Progenitor cell of endocrine pancreas (in vitro differentiated cells): ENCODE measurements around the gene CHEK2. TPM values are rescaled to one million over a fixed set of nuclear protein-coding genes. Genes with fewer than 3 reads are reported as not detected.
"Not testable (repeated sequence)": the region's sequence is repeated elsewhere in the genome, so short reads cannot be mapped to it uniquely, and the experiment has no call there.

Experiments used
- DNase-seq: peaks from one replicate; pipeline ENCODE4 v3.0.0; 2021; ENCODE audit warnings: low spot score; ENCODE audit not compliant: unreplicated experiment
- H3K27ac Mint-ChIP-seq: 2 replicates; pipeline ENCODE4 v1.8.0; 2021; ENCODE audit warnings: mild to moderate bottlenecking, moderate library complexity, mixed read lengths
- H3K27me3 Mint-ChIP-seq: 2 replicates; pipeline ENCODE4 v1.8.0; 2021; ENCODE audit warnings: mixed read lengths
- H3K36me3 Mint-ChIP-seq: 2 replicates; pipeline ENCODE4 v1.8.0; 2022; ENCODE audit warnings: mixed read lengths; ENCODE audit not compliant: insufficient read depth
- H3K4me1 Mint-ChIP-seq: 2 replicates; pipeline ENCODE4 v1.8.0; 2021; ENCODE audit warnings: low read depth, mixed read lengths
- H3K4me3 Mint-ChIP-seq: 2 replicates; pipeline ENCODE4 v1.8.0; 2021; ENCODE audit warnings: low read depth, mild to moderate bottlenecking, moderate library complexity, mixed read lengths
- H3K9me3 Mint-ChIP-seq: 2 replicates; pipeline ENCODE4 v1.8.0; 2021; ENCODE audit warnings: low read depth, mixed read lengths
- CTCF ChIP-seq: fragments of 200-600 bp; sonication (generic); IDR thresholded peaks from one replicate; pipeline ENCODE4 v1.5.0; 2021; ENCODE audit warnings: antibody characterized with exemption, mild to moderate bottlenecking; ENCODE audit not compliant: unreplicated experiment
- total RNA-seq: library from RNA; stranded (reverse); gene quantifications from 2 replicates; pipeline ENCODE4 v1.2.1, GENCODE V29; 2021

CHEK2 gene
- total RNA-seq, 1 donor from 2014 or later = 25.6 TPM

GRCh38 chr22:28674121-28674563, 67.5 kb downstream of the CHEK2 start:
- H3K4me3 Mint-ChIP-seq = no peak overlapping the region
- no peaks in the 10 kb centered on the region for H3K27me3 Mint-ChIP-seq
- peaks cover 10% of the 10 kb centered on the region for H3K36me3 Mint-ChIP-seq
- no peak overlapping the region for H3K27ac Mint-ChIP-seq
- peaks cover 7% of the 10 kb centered on the region for H3K9me3 Mint-ChIP-seq
- no peak for DNase-seq
- H3K4me1 Mint-ChIP-seq = no peaks in the 10 kb centered on the region
- no peak for TF ChIP-seq CTCF

GRCh38 chr22:28670756-28671155, 70.9 kb downstream of the CHEK2 start:
- Mint-ChIP-seq H3K9me3 (peaks cover 7% of the 10 kb centered on the region), H3K4me1 (no peaks in the 10 kb centered on the region), H3K27me3 (no peaks in the 10 kb centered on the region), H3K4me3 (no peak overlapping the region), H3K27ac (no peak overlapping the region), H3K36me3 (peaks cover 10% of the 10 kb centered on the region)
- TF ChIP-seq CTCF = no peak
- DNase-seq = no peak

- Mint-ChIP-seq H3K27me3 (no peaks in the 10 kb centered on the region), H3K36me3 (peaks cover 10% of the 10 kb centered on the region), H3K4me1 (no peaks in the 10 kb centered on the region), H3K4me3 (no peak overlapping the region), H3K9me3 (peaks cover 7% of the 10 kb centered on the region), H3K27ac (no peak overlapping the region)
- DNase-seq = no peak
- TF ChIP-seq CTCF = no peak
Observed at GRCh38 chr22:28670161-28670560, 71.5 kb downstream of the CHEK2 start.

- no peaks in the 10 kb centered on the region for H3K27me3 Mint-ChIP-seq
- no peak overlapping the region for H3K27ac Mint-ChIP-seq
- peaks cover 7% of the 10 kb centered on the region for H3K9me3 Mint-ChIP-seq
- DNase-seq = no peak
- no peaks in the 10 kb centered on the region for H3K4me1 Mint-ChIP-seq
- H3K36me3 Mint-ChIP-seq = peaks cover 10% of the 10 kb centered on the region
- no peak overlapping the region for H3K4me3 Mint-ChIP-seq
- TF ChIP-seq CTCF = no peak
Observed at GRCh38 chr22:28669387-28669786, 72.2 kb downstream of the CHEK2 start.

GRCh38 chr22:28663569-28663942, 78.1 kb downstream of the CHEK2 start:
- not testable (repeated sequence) for DNase-seq, H3K27ac Mint-ChIP-seq, H3K4me3 Mint-ChIP-seq, H3K4me1 Mint-ChIP-seq, H3K36me3 Mint-ChIP-seq, H3K27me3 Mint-ChIP-seq, H3K9me3 Mint-ChIP-seq

- Mint-ChIP-seq H3K4me1 (peaks cover 8% of the 10 kb centered on the region), H3K36me3 (peaks cover 8% of the 10 kb centered on the region), H3K27ac (no peak overlapping the region), H3K4me3 (no peak overlapping the region), H3K27me3 (no peaks in the 10 kb centered on the region), H3K9me3 (no peaks in the 10 kb centered on the region)
- DNase-seq = no peak
- TF ChIP-seq CTCF = no peak
Observed at GRCh38 chr22:28658448-28658847, 83.2 kb downstream of the CHEK2 start.
